ENCODE results near the gene HMGB1. TPM values are rescaled to one million over a fixed set of nuclear protein-coding genes. Genes with fewer than 3 reads are reported as not detected.

Gene HMGB1
- total RNA-seq, 4 donors from 2014 or later: 105 to 255 (median 186) TPM

- Histone ChIP-seq H3K36me3 (no peaks in the 10 kb centered on the region), H3K27me3 (no peaks in the 10 kb centered on the region), H3K4me3 (no peak overlapping the region), H3K4me1 (no peaks in the 10 kb centered on the region), H3K9me3 (no peaks in the 10 kb centered on the region), H3K27ac (no peak overlapping the region)
- DNase-seq (ENCODE audit: low spot score in 2 of 2): no peak
- no peak for TF ChIP-seq POLR2A (IDR thresholded peaks at IDR 0.05)
- no peak for TF ChIP-seq EP300 (IDR thresholded peaks at IDR 0.05)
- no peak for TF ChIP-seq CTCF (IDR thresholded peaks at IDR 0.05)
- WGBS, 2 donors: 88 to 92% methylated on average over 4 of the region's 4 CpGs
These were observed 28.1 kb upstream of the HMGB1 start for GRCh38 chr13:30493658-30494381.

- DNase-seq (ENCODE audit: low spot score in 2 of 2): no peak
- H3K4me1 ChIP-seq: no peaks in the 10 kb centered on the region
- WGBS, 2 donors: 93 to 94% methylated on average over 3 of the region's 3 CpGs
- no peaks in the 10 kb centered on the region for H3K27me3 ChIP-seq
- no peak overlapping the region for H3K27ac ChIP-seq
- H3K9me3 ChIP-seq: no peaks in the 10 kb centered on the region
- H3K4me3 ChIP-seq: no peak overlapping the region
- H3K36me3 ChIP-seq: no peaks in the 10 kb centered on the region
- TF ChIP-seq CTCF (IDR thresholded peaks at IDR 0.05) (no peak), POLR2A (IDR thresholded peaks at IDR 0.05) (no peak), EP300 (IDR thresholded peaks at IDR 0.05) (no peak)
These were observed 21.3 kb upstream of the HMGB1 start for GRCh38 chr13:30487075-30487470.

GRCh38 chr13:30486230-30487074 lies 20.7 kb upstream of the HMGB1 start:
- 69 to 74% methylated on average over 11 of the region's 11 CpGs for WGBS, 2 donors
- Histone ChIP-seq H3K27ac (no peak overlapping the region), H3K4me1 (no peaks in the 10 kb centered on the region), H3K36me3 (no peaks in the 10 kb centered on the region), H3K27me3 (no peaks in the 10 kb centered on the region), H3K4me3 (no peak overlapping the region), H3K9me3 (no peaks in the 10 kb centered on the region)
- DNase-seq (ENCODE audit: low spot score in 2 of 2): no peak
- TF ChIP-seq CTCF (IDR thresholded peaks at IDR 0.05): no peak
- TF ChIP-seq POLR2A (IDR thresholded peaks at IDR 0.05): no peak
- TF ChIP-seq EP300 (IDR thresholded peaks at IDR 0.05): no peak

GRCh38 chr13:30481241-30481760 lies 15.6 kb upstream of the HMGB1 start:
- Histone ChIP-seq H3K4me3 (no peak overlapping the region), H3K27ac (no peak overlapping the region), H3K4me1 (peaks cover 0 to 4% (median 0%) of the 10 kb centered on the region in 4 donors), H3K27me3 (no peaks in the 10 kb centered on the region), H3K36me3 (no peaks in the 10 kb centered on the region), H3K9me3 (no peaks in the 10 kb centered on the region)
- no peak for TF ChIP-seq EP300 (IDR thresholded peaks at IDR 0.05)
- TF ChIP-seq CTCF (IDR thresholded peaks at IDR 0.05): no peak
- TF ChIP-seq POLR2A (IDR thresholded peaks at IDR 0.05): no peak
- 93 to 98% methylated on average over 8 of the region's 8 CpGs for WGBS, 2 donors
- no peak for DNase-seq (ENCODE audit: low spot score in 2 of 2)
